H9 (cell line): ENCODE results near the gene ECHS1. TPM values are rescaled to one million over a fixed set of nuclear protein-coding genes. Genes with fewer than 3 reads are reported as not detected.

Experiments
- DNase-seq: peaks from one replicate; pipeline ENCODE4 v3.0.0-alpha.2; 2017
- H2AFZ ChIP-seq: one replicate; pipeline ENCODE4 v1.6.1; 2013; ENCODE audit warnings: mild to moderate bottlenecking, low read length, control low read depth, moderate library complexity
- H2AK5ac ChIP-seq: 2 replicates; pipeline ENCODE4 v1.6.1; 2013; ENCODE audit warnings: low read length, control low read depth, mixed read lengths; ENCODE audit not compliant: insufficient read length
- H2BK120ac ChIP-seq: one replicate; pipeline ENCODE4 v1.6.1; 2013; ENCODE audit warnings: low read depth, mild to moderate bottlenecking, low read length, control low read depth, inconsistent platforms; ENCODE audit not compliant: poor library complexity, severe bottlenecking
- H2BK12ac ChIP-seq: 2 replicates; pipeline ENCODE4 v1.6.1; 2013; ENCODE audit warnings: low read length, control low read depth, mixed read lengths, low read depth; ENCODE audit not compliant: insufficient read length
- H2BK15ac ChIP-seq: 2 replicates; pipeline ENCODE4 v1.6.1; 2013; ENCODE audit warnings: low read depth, low read length, control low read depth
- H2BK20ac ChIP-seq: one replicate; pipeline ENCODE4 v1.6.1; 2013; ENCODE audit warnings: low read depth, mild to moderate bottlenecking, low read length, control low read depth, inconsistent platforms; ENCODE audit not compliant: poor library complexity, severe bottlenecking
- H2BK5ac ChIP-seq: 2 replicates; pipeline ENCODE4 v1.6.1; 2013; ENCODE audit warnings: low read length, control low read depth, mixed read lengths; ENCODE audit not compliant: insufficient read length
- H3K14ac ChIP-seq: 2 replicates; pipeline ENCODE4 v1.6.1; 2013; ENCODE audit warnings: low read length, control low read depth; ENCODE audit not compliant: insufficient read depth
- H3K18ac ChIP-seq: 2 replicates; pipeline ENCODE4 v1.6.1; 2013; ENCODE audit warnings: low read depth, mild to moderate bottlenecking, mixed read lengths, low read length, control low read depth; ENCODE audit not compliant: insufficient read length
- H3K23ac ChIP-seq: 2 replicates; pipeline ENCODE4 v1.6.1; 2013; ENCODE audit warnings: low read length, control low read depth, mixed read lengths, low read depth; ENCODE audit not compliant: insufficient read length
- H3K23me2 ChIP-seq: 2 replicates; pipeline ENCODE4 v1.6.1; 2013; ENCODE audit warnings: low read depth, mild to moderate bottlenecking, mixed read lengths, low read length, control low read depth; ENCODE audit not compliant: insufficient read length, poor library complexity, severe bottlenecking
- H3K27ac ChIP-seq: 2 replicates; pipeline ENCODE4 v1.5.1; 2013; ENCODE audit warnings: low read length, control low read depth, mixed read lengths, low read depth; ENCODE audit not compliant: insufficient read length
- H3K27me3 ChIP-seq: 2 replicates; pipeline ENCODE4 v1.6.1; 2013; ENCODE audit warnings: low read length, control low read depth, inconsistent platforms; ENCODE audit not compliant: insufficient read depth
- H3K4ac ChIP-seq: 2 replicates; pipeline ENCODE4 v1.6.1; 2013; ENCODE audit warnings: low read depth, mild to moderate bottlenecking, control low read depth, inconsistent platforms, low read length, moderate library complexity
- H3K4me1 ChIP-seq: 2 replicates; pipeline ENCODE4 v1.6.1; 2013; ENCODE audit warnings: low read length, control low read depth, inconsistent platforms; ENCODE audit not compliant: insufficient read depth
- H3K4me2 ChIP-seq: 2 replicates; pipeline ENCODE4 v1.6.1; 2013; ENCODE audit warnings: low read length, control low read depth, mixed read lengths; ENCODE audit not compliant: insufficient read length, insufficient read depth
- H3K56ac ChIP-seq: 2 replicates; pipeline ENCODE4 v1.6.1; 2013; ENCODE audit warnings: low read depth, mild to moderate bottlenecking, mixed read lengths, low read length, control low read depth; ENCODE audit not compliant: insufficient read length
- H3K79me1 ChIP-seq: 2 replicates; pipeline ENCODE4 v1.6.1; 2013; ENCODE audit warnings: low read depth, mild to moderate bottlenecking, moderate library complexity, low read length, control low read depth, inconsistent platforms; ENCODE audit not compliant: insufficient read depth, poor library complexity, severe bottlenecking
- H3K79me2 ChIP-seq: 2 replicates; pipeline ENCODE4 v1.6.1; 2013; ENCODE audit warnings: low read length, control low read depth, inconsistent platforms; ENCODE audit not compliant: insufficient read depth
- H3K9ac ChIP-seq: 2 replicates; pipeline ENCODE4 v1.6.1; 2013; ENCODE audit warnings: low read length, control low read depth, mixed read lengths; ENCODE audit not compliant: insufficient read length; ENCODE audit errors: extremely low read depth
- H3K9me3 ChIP-seq: one replicate; pipeline ENCODE4 v1.6.1; 2013; ENCODE audit warnings: low read depth, low read length, inconsistent platforms; ENCODE audit not compliant: control insufficient read depth
- H3T11ph ChIP-seq: one replicate; pipeline ENCODE4 v1.6.1; 2013; ENCODE audit warnings: mild to moderate bottlenecking, low read length, control low read depth, inconsistent platforms
- H4K20me1 ChIP-seq: one replicate; pipeline ENCODE4 v1.6.1; 2013; ENCODE audit not compliant: control insufficient read depth, insufficient read length, insufficient read depth
- H4K5ac ChIP-seq: 2 replicates; pipeline ENCODE4 v1.6.1; 2013; ENCODE audit warnings: low read depth, mild to moderate bottlenecking, mixed read lengths, low read length, control low read depth; ENCODE audit not compliant: insufficient read length
- H4K8ac ChIP-seq: replicated peaks from 2 replicates; pipeline ENCODE4 v1.6.1; 2013; ENCODE audit warnings: low read length, control low read depth, mixed read lengths, low read depth; ENCODE audit not compliant: insufficient read length
- H4K91ac ChIP-seq: 2 replicates; pipeline ENCODE4 v1.6.1; 2013; ENCODE audit warnings: low read depth, mild to moderate bottlenecking, moderate library complexity, mixed read lengths, low read length, control low read depth; ENCODE audit not compliant: insufficient read length
- H3K27ac Mint-ChIP-seq, 3 experiments: 2 replicates in 2 of 3; 3 replicates in 1 of 3; pipeline ENCODE4 v1.8.0; 2020 to 2021; ENCODE audit warnings: mixed read lengths in 3 of 3, mild to moderate bottlenecking in 1 of 3, moderate library complexity in 1 of 3
- H3K27me3 Mint-ChIP-seq: 2 replicates; pipeline ENCODE4 v1.8.0; 2021; ENCODE audit warnings: low read depth, mild to moderate bottlenecking, moderate library complexity, mixed read lengths
- H3K36me3 Mint-ChIP-seq, 3 experiments: 2 replicates in 2 of 3; 3 replicates in 1 of 3; pipeline ENCODE4 v1.8.0; 2020 to 2021; ENCODE audit warnings: low read depth in 3 of 3, mixed read lengths in 3 of 3; ENCODE audit not compliant: insufficient read depth in 1 of 3
- H3K4me1 Mint-ChIP-seq, 2 experiments: 2 replicates each; pipeline ENCODE4 v1.8.0; 2020; ENCODE audit warnings: mixed read lengths in 2 of 2
- H3K4me3 Mint-ChIP-seq, 2 experiments: 2 replicates in 1 of 2; 3 replicates in 1 of 2; pipeline ENCODE4 v1.8.0; 2020 to 2021; ENCODE audit warnings: mild to moderate bottlenecking in 2 of 2, mixed read lengths in 2 of 2, moderate library complexity in 1 of 2
- H3K9me3 Mint-ChIP-seq, 2 experiments: 2 replicates in 1 of 2; 3 replicates in 1 of 2; pipeline ENCODE4 v1.8.0; 2020; ENCODE audit warnings: mild to moderate bottlenecking in 2 of 2, mixed read lengths in 2 of 2, moderate library complexity in 1 of 2
- WGBS: extraction: QIAGEN DNeasy Blood & Tissue Kit; methylation state at CpG from one replicate; pipeline ENCODE4 v1.1.7; 2013; ENCODE audit warnings: missing lambda C conversion rate, low lambda C conversion rate, mixed read lengths; ENCODE audit not compliant: insufficient read length; ENCODE audit errors: extremely low coverage; 5-methylcytosine and 5-hydroxymethylcytosine counted together
- total RNA-seq: library from RNA; stranded (reverse); gene quantifications from 2 replicates; pipeline ENCODE4 v1.2.1, GENCODE V29; 2021
- TF ChIP-seq, protein P1 (sequence below): fragments of 200-600 bp; sonication (generic); conservative IDR thresholded peaks from 3 replicates; pipeline ENCODE4 v1.8.0; 2021; ENCODE audit warnings: antibody characterized with exemption, mild to moderate bottlenecking

The ECHS1 gene
- total RNA-seq, 1 experiment from 2014 or later: 94.1 TPM

DNA sequence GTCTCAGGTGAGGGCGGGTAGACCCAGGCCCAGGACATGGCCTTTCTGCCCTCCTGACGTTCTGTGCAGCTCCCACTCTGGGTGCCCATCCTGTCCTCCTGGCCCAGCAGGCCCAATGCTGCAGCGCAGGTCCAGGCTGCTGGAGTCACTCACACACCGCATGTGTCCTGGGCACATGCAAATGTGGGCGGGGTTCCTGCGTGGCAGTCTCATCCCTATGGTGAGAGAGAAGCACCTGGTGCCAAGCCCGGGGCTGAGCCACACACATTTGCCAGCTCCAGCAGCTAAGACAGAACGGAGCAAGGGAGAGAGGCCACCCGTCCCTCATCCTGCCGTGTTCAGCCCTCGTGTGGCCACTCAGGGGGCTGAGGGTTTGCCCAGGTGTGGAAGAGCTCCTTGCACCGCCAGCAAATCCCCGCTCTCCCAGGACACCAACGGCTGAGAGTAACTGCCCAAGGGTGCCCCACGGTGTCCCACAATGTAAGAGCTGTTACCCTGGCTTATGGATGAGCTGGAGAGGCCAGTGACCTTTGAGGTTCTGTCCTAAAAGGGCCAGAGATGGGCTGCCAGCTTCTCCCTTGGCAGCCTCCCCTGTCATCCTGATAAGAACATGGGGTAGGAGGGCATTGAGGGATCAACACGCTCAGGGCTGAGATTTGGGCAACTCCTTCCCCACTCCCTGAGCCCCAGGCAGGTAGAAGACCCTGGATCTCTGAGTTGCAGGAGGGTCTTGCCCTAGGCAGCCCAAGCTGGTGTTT, 19.8 kb downstream of the ECHS1 start:
- H4K91ac ChIP-seq: no peak overlapping the region
- no peak overlapping the region for H3K23ac ChIP-seq
- H3K9me3 ChIP-seq: no peaks in the 10 kb centered on the region
- no peak overlapping the region for H3K4ac ChIP-seq
- H3K56ac ChIP-seq: no peak overlapping the region
- no CpG with 5 or more reads among the region's 16 CpGs for WGBS
- no peak overlapping the region; a peak in 1 of 5 replicates for H3K4me3 Mint-ChIP-seq
- H3K4me2 ChIP-seq: no peak overlapping the region
- no peak overlapping the region for H3K27ac ChIP-seq
- H2BK5ac ChIP-seq: no peak overlapping the region
- no peaks in the 10 kb centered on the region; the same call in 1 of the 2 replicates for H3K27me3 ChIP-seq
- H3K4me1 Mint-ChIP-seq: peaks cover 2 to 11% of the 10 kb centered on the region in 2 experiments; a peak in 2 of 4 replicates
- no peaks in the 10 kb centered on the region for H3K9me3 Mint-ChIP-seq
- no peak for DNase-seq
- no peak overlapping the region for H3K9ac ChIP-seq
- H3K79me1 ChIP-seq: no peaks in the 10 kb centered on the region
- no peak overlapping the region; a peak in 1 of 7 replicates for H3K27ac Mint-ChIP-seq
- H3K79me2 ChIP-seq: no peaks in the 10 kb centered on the region
- H3K14ac ChIP-seq: no peak overlapping the region
- H3T11ph ChIP-seq: no peak overlapping the region
- no peak overlapping the region for H4K5ac ChIP-seq
- H3K4me1 ChIP-seq: no peaks in the 10 kb centered on the region
- H2BK12ac ChIP-seq: no peak overlapping the region
- no peak overlapping the region for H2BK20ac ChIP-seq
- peaks cover 0 to 3% (median 3%) of the 10 kb centered on the region in 3 experiments; a peak in 1 of 7 replicates for H3K36me3 Mint-ChIP-seq
- no peak overlapping the region for H2AK5ac ChIP-seq
- H4K8ac ChIP-seq: no peak overlapping the region
- TF ChIP-seq, protein P1, sequence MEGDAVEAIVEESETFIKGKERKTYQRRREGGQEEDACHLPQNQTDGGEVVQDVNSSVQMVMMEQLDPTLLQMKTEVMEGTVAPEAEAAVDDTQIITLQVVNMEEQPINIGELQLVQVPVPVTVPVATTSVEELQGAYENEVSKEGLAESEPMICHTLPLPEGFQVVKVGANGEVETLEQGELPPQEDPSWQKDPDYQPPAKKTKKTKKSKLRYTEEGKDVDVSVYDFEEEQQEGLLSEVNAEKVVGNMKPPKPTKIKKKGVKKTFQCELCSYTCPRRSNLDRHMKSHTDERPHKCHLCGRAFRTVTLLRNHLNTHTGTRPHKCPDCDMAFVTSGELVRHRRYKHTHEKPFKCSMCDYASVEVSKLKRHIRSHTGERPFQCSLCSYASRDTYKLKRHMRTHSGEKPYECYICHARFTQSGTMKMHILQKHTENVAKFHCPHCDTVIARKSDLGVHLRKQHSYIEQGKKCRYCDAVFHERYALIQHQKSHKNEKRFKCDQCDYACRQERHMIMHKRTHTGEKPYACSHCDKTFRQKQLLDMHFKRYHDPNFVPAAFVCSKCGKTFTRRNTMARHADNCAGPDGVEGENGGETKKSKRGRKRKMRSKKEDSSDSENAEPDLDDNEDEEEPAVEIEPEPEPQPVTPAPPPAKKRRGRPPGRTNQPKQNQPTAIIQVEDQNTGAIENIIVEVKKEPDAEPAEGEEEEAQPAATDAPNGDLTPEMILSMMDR: no peak
- no peaks in the 10 kb centered on the region for H4K20me1 ChIP-seq
- H2BK120ac ChIP-seq: no peak overlapping the region
- H2BK15ac ChIP-seq: no peak overlapping the region
- H2AFZ ChIP-seq: no peak overlapping the region
- no peaks in the 10 kb centered on the region for H3K23me2 ChIP-seq
- H3K18ac ChIP-seq: no peak overlapping the region
- H3K27me3 Mint-ChIP-seq: peaks cover 5% of the 10 kb centered on the region
